ENCODE data around the gene ADCY2. TPM values are rescaled to one million over a fixed set of nuclear protein-coding genes. Genes with fewer than 3 reads are reported as not detected.

The ADCY2 gene
- total and polyA plus RNA-seq, 8 donors, result 0.29 to 7.5 (median 1.1) TPM

DNA sequence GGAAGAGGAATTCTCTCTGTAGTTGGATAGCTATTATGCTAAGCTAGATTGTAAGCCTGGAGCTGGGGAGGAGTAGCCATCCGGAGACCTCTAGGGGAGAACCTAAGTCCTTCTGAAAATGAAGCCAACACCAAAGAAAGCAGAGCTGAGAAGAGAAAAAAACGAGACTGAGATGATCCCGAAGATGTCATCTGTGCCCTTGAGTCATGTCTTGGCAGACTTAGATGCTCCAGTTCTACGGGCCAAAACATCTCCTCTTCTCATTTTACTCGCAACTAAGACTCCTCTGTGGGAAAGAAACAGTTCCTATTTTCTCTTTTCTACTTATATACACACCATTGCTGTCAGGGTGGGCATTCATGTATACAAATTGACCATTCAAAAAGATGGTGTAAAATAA lies 34.3 kb upstream of the ADCY2 start:
- peaks cover 0 to under 1% (median under 1%) of the 10 kb centered on the region in 4 donors for H3K9me3 ChIP-seq
- 67 to 80% (median 72%) methylated on average over 5 of the region's 5 CpGs for WGBS, 5 donors

DNA sequence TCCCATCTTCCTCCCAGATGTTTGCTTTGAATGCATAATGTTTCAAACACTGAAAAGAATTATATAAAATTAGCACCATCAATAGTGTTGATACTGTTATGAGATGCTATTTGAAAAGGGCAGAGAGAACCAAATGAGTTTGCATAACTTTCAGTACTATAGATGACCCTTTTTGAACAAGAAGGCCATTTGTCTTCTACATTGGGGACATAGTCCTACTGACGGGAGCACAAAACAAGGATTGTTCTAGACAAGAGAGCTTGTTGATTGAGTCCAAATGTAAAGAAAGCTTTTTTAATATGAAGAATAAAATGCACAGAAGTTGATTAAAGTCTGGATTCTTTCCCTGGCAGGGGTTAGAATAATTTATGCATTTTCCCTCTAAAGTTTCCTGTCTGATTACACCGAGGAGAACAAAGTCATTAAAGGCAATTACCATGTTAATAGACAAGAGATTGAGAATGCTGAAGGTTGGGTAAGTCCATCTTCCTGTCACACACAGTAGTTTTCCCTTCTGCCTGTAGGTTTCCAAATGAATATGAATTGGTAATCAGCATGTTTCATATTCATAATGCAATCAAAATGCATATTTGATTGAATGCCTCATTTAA lies 32.8 kb upstream of the ADCY2 start:
- no peak overlapping the region for H3K27ac ChIP-seq
- no peak overlapping the region for H3K4me3 ChIP-seq
- no peaks in the 10 kb centered on the region for H3K27me3 ChIP-seq
- no peaks in the 10 kb centered on the region for H3K4me1 ChIP-seq
- H3K36me3 ChIP-seq, result no peaks in the 10 kb centered on the region
- DNase-seq, result no peak
- 53 to 70% (median 67%) methylated on average over 2 of the region's 2 CpGs for WGBS, 5 donors
- intact Hi-C loops (cut with DNase I; ENCODE audit: low total_unique reads), result no loop called here
- no peaks in the 10 kb centered on the region for H3K9me3 ChIP-seq
- no peak for TF ChIP-seq POLR2A (IDR thresholded peaks at IDR 0.05)
- TF ChIP-seq EP300 (IDR thresholded peaks at IDR 0.05), result no peak
- no peak for TF ChIP-seq POLR2AphosphoS5 (IDR thresholded peaks at IDR 0.05)
- TF ChIP-seq, protein P1, sequence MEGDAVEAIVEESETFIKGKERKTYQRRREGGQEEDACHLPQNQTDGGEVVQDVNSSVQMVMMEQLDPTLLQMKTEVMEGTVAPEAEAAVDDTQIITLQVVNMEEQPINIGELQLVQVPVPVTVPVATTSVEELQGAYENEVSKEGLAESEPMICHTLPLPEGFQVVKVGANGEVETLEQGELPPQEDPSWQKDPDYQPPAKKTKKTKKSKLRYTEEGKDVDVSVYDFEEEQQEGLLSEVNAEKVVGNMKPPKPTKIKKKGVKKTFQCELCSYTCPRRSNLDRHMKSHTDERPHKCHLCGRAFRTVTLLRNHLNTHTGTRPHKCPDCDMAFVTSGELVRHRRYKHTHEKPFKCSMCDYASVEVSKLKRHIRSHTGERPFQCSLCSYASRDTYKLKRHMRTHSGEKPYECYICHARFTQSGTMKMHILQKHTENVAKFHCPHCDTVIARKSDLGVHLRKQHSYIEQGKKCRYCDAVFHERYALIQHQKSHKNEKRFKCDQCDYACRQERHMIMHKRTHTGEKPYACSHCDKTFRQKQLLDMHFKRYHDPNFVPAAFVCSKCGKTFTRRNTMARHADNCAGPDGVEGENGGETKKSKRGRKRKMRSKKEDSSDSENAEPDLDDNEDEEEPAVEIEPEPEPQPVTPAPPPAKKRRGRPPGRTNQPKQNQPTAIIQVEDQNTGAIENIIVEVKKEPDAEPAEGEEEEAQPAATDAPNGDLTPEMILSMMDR (IDR thresholded peaks at IDR 0.05), result no peak

More for the DNA sequence above, 34.3 kb upstream of the ADCY2 start:
- no peak for TF ChIP-seq POLR2AphosphoS5 (IDR thresholded peaks at IDR 0.05)
- TF ChIP-seq POLR2A (IDR thresholded peaks at IDR 0.05), result no peak
- TF ChIP-seq EP300 (IDR thresholded peaks at IDR 0.05), result no peak
- TF ChIP-seq, protein P1 (IDR thresholded peaks at IDR 0.05), result no peak
- Histone ChIP-seq H3K27me3 (no peaks in the 10 kb centered on the region), H3K4me3 (no peak overlapping the region), H3K4me1 (no peaks in the 10 kb centered on the region), H3K27ac (no peak overlapping the region), H3K36me3 (no peaks in the 10 kb centered on the region)
- no peak for DNase-seq
- intact Hi-C loops (cut with DNase I; ENCODE audit: low total_unique reads), result no loop called here

GRCh38 chr5:7364226-7364875 lies 31.6 kb upstream of the ADCY2 start:
- no peak for DNase-seq
- no peaks in the 10 kb centered on the region for H3K4me1 ChIP-seq
- no peak overlapping the region for H3K27ac ChIP-seq
- TF ChIP-seq, protein P1 (IDR thresholded peaks at IDR 0.05), result no peak
- no peak for TF ChIP-seq POLR2AphosphoS5 (IDR thresholded peaks at IDR 0.05)
- TF ChIP-seq POLR2A (IDR thresholded peaks at IDR 0.05), result no peak
- no peak for TF ChIP-seq EP300 (IDR thresholded peaks at IDR 0.05)
- WGBS, 5 donors, result 51 to 66% (median 55%) methylated on average over 3 of the region's 3 CpGs
- H3K27me3 ChIP-seq, result no peaks in the 10 kb centered on the region
- H3K36me3 ChIP-seq, result no peaks in the 10 kb centered on the region
- no peaks in the 10 kb centered on the region for H3K9me3 ChIP-seq
- intact Hi-C loops (cut with DNase I; ENCODE audit: low total_unique reads), result no loop called here
- H3K4me3 ChIP-seq, result no peak overlapping the region

GRCh38 chr5:7367780-7368179 lies 28.2 kb upstream of the ADCY2 start:
- TF ChIP-seq EP300 (IDR thresholded peaks at IDR 0.05) (no peak), POLR2A (IDR thresholded peaks at IDR 0.05) (no peak)
- TF ChIP-seq, protein P1 (IDR thresholded peaks at IDR 0.05), result no peak
- WGBS, 5 donors, result 63 to 75% (median 71%) methylated on average over 4 of the region's 4 CpGs
- Histone ChIP-seq H3K9me3 (no peaks in the 10 kb centered on the region), H3K36me3 (no peaks in the 10 kb centered on the region), H3K27ac (no peak overlapping the region), H3K27me3 (no peaks in the 10 kb centered on the region), H3K4me1 (no peaks in the 10 kb centered on the region), H3K4me3 (no peak overlapping the region)
- no peak for DNase-seq
- intact Hi-C loops (cut with DNase I; ENCODE audit: low total_unique reads), result no loop called here

Data from stomach (tissue), 9 donors.